Temporal lobe (tissue), 2 donors: ENCODE data around the gene GP1BA. TPM values are rescaled to one million over a fixed set of nuclear protein-coding genes. Genes with fewer than 3 reads are reported as not detected.

ENCODE experiments used
- small RNA-seq: library from RNA; depleted of rRNA; stranded (forward); fragments of <200 nt; gene quantifications from one replicate; pipeline ENCODE3, GENCODE V24; 2014; ENCODE audit warnings: low replicate concordance
- total RNA-seq: library from RNA; depleted of rRNA; stranded (reverse); fragments of >200 nt; gene quantifications from one replicate; pipeline ENCODE4 v1.2.3, GENCODE V29; 2014

Gene GP1BA
- total RNA-seq, 1 donor from 2014 or later: not detected

Small RNA genes lying within 50 kb of the gene (small RNA-seq; reads per million reads assigned to genes)
- gene MIR6864 (not detected), gene MIR6865 (not detected)

Other genes with a start within 250 kb of the GP1BA start
- gene PELP1, start 228.1 kb upstream of the GP1BA start, total RNA-seq: 35.9 TPM
- gene ARRB2, start 221.6 kb upstream of the GP1BA start, total RNA-seq: 13.3 TPM
- gene MED11, start 200.8 kb upstream of the GP1BA start, total RNA-seq: 3.9 TPM
- not detected for gene ZMYND15, start 192.4 kb upstream of the GP1BA start, total RNA-seq
- gene CXCL16, start 192.3 kb upstream of the GP1BA start, total RNA-seq: 0.49 TPM
- gene TM4SF5, start 160.4 kb upstream of the GP1BA start, total RNA-seq: not detected
- gene VMO1, start 145.9 kb upstream of the GP1BA start, total RNA-seq: 0.25 TPM
- not detected for gene GLTPD2, start 143.3 kb upstream of the GP1BA start, total RNA-seq
- gene PSMB6, start 136.1 kb upstream of the GP1BA start, total RNA-seq: 45.7 TPM
- 7.4 TPM for gene PLD2, start 125.1 kb upstream of the GP1BA start, total RNA-seq
- 22.9 TPM for gene MINK1, start 98.9 kb upstream of the GP1BA start, total RNA-seq
- gene C17orf107, start 32.7 kb upstream of the GP1BA start, total RNA-seq: 3.7 TPM
- 0.25 TPM for gene CHRNE, start 29.2 kb upstream of the GP1BA start, total RNA-seq
- gene SLC25A11, start 7.8 kb downstream of the GP1BA start, total RNA-seq: 41.8 TPM
- gene RNF167, start 8.0 kb downstream of the GP1BA start, total RNA-seq: 12.8 TPM
- 69.3 TPM for gene PFN1, start 16.3 kb downstream of the GP1BA start, total RNA-seq
- 0.74 TPM for gene ENO3, start 18.8 kb downstream of the GP1BA start, total RNA-seq
- gene SPAG7, start 35.5 kb downstream of the GP1BA start, total RNA-seq: 34.4 TPM
- 13.5 TPM for gene CAMTA2, start 55.4 kb downstream of the GP1BA start, total RNA-seq
- 0.25 TPM for gene INCA1, start 65.2 kb downstream of the GP1BA start, total RNA-seq
- gene KIF1C, start 65.7 kb downstream of the GP1BA start, total RNA-seq: 9.1 TPM
- not detected for gene SLC52A1, start 103.1 kb downstream of the GP1BA start, total RNA-seq
- gene ZFP3, start 146.2 kb downstream of the GP1BA start, total RNA-seq: 7.9 TPM
- gene ZNF232, start 179.6 kb downstream of the GP1BA start, total RNA-seq: 10.8 TPM
- gene USP6, start 183.8 kb downstream of the GP1BA start, total RNA-seq: under 0.01 TPM